HCT116 (cell line): ENCODE measurements around the gene PSMG3. TPM values are rescaled to one million over a fixed set of nuclear protein-coding genes. Genes with fewer than 3 reads are reported as not detected.

Experiments
- ATAC-seq: fragments of 200-7000 bp; cut with Tn5 transposase; 2 replicates; pipeline ENCODE4 v1.9.1; 2020; ENCODE audit warnings: mild to moderate bottlenecking, moderate library complexity
- BruUV-seq: library from RNA; stranded (reverse); fragments of 400-500 nt; replicated peaks from 2 replicates; lab custom pipeline; 2021; lab: Mats Ljungman, UMichigan
- CTCF ChIA-PET: fragments of 300-600 bp; sonication (Branson Sonifier 250); formaldehyde crosslinking; loops from one replicate; lab custom pipeline; 2021; ENCODE audit warnings: antibody characterized with exemption; lab: Charles Lee
- POLR2A ChIA-PET: fragments of 300-600, 350-600 bp; sonication (Branson Sonifier 250); formaldehyde crosslinking; loops from one replicate; lab custom pipeline; 2021; ENCODE audit warnings: antibody characterized with exemption; lab: Charles Lee
- RAD21 ChIA-PET, 2 experiments: fragments of 300-600 bp; sonication (Branson Sonifier 250); formaldehyde crosslinking; loops; one replicate each; lab custom pipeline; 2023; ENCODE audit warnings: low total read pairs in 2 of 2; ENCODE audit not compliant: uncharacterized antibody in 2 of 2, unreplicated experiment in 2 of 2, low non-redundant PET in 1 of 2; lab: Charles Lee
- DNase-seq: peaks from one replicate; pipeline ENCODE4 v3.0.0-alpha.2; 2010; ENCODE audit warnings: low read depth, low spot score
- H2AFZ ChIP-seq: fragments of 200-600 bp; shearing (Covaris generic), sonication (generic); 2 replicates; pipeline ENCODE4 v1.6.1; 2017; ENCODE audit warnings: low read depth, mixed run types, mixed read lengths, antibody characterized with exemption, low read length; ENCODE audit not compliant: poor library complexity, severe bottlenecking
- H3K27ac ChIP-seq: 2 replicates; pipeline ENCODE4 v1.5.1; 2012; ENCODE audit warnings: low read depth, low read length
- H3K27me3 ChIP-seq: fragments of 200-600 bp; sonication (generic); 2 replicates; pipeline ENCODE4 v1.6.1; 2016; ENCODE audit warnings: mixed run types, low read length, mixed read lengths; ENCODE audit not compliant: insufficient read depth
- H3K36me3 ChIP-seq, 2 experiments: fragments of 200-500 bp in 1 of 2; fragments of 200-600 bp in 1 of 2; sonication (Bioruptor generic) in 1 of 2; sonication (generic) in 1 of 2; 2 replicates each; pipeline versions ENCODE4 v1.5.1 to v1.6.1; 2014 to 2016; ENCODE audit warnings: low read length in 2 of 2, inconsistent platforms in 1 of 2, mixed read lengths in 1 of 2, mixed run types in 1 of 2; ENCODE audit not compliant: insufficient read depth in 2 of 2, control insufficient read depth in 1 of 2
- H3K4me1 ChIP-seq, 2 experiments: fragments of 200-600 bp in 1 of 2; sonication (generic) in 1 of 2; 2 replicates each; pipeline versions ENCODE4 v1.5.1 to v1.6.1; 2012 to 2017; ENCODE audit warnings: low read length in 2 of 2, inconsistent platforms in 1 of 2, mild to moderate bottlenecking in 1 of 2, mixed read lengths in 1 of 2, mixed run types in 1 of 2, moderate library complexity in 1 of 2; ENCODE audit not compliant: insufficient read depth in 2 of 2, control insufficient read depth in 1 of 2
- H3K4me2 ChIP-seq: fragments of 200-600 bp; sonication (generic); 2 replicates; pipeline ENCODE4 v1.6.1; 2017; ENCODE audit warnings: mixed run types, low read length, mixed read lengths
- H3K4me3 ChIP-seq, 2 experiments: fragments of 200-600 bp in 1 of 2; sonication (generic) in 1 of 2; replicated peaks in 1 of 2; 2 replicates each; pipeline ENCODE4 v1.5.1; 2011 to 2016; ENCODE audit warnings: low read length in 2 of 2, control low read depth in 1 of 2, low read depth in 1 of 2, mild to moderate bottlenecking in 1 of 2, mixed read lengths in 1 of 2, mixed run types in 1 of 2
- H3K79me2 ChIP-seq: fragments of 200-600 bp; sonication (generic); 2 replicates; pipeline ENCODE4 v1.6.1; 2017; ENCODE audit warnings: mild to moderate bottlenecking, mixed run types, low read length, moderate library complexity, mixed read lengths; ENCODE audit not compliant: insufficient read depth
- H3K9ac ChIP-seq: fragments of 200-600 bp; sonication (generic); 2 replicates; pipeline ENCODE4 v1.6.1; 2016; ENCODE audit warnings: low read length, mixed read lengths
- H3K9me2 ChIP-seq: fragments of 200-600 bp; sonication (generic), shearing (Covaris generic); 2 replicates; pipeline ENCODE4 v1.6.1; 2017; ENCODE audit warnings: mixed run types, mild to moderate bottlenecking, moderate library complexity; ENCODE audit not compliant: insufficient read depth
- H3K9me3 ChIP-seq, 2 experiments: fragments of 200-500 bp in 1 of 2; fragments of 200-600 bp in 1 of 2; sonication (Bioruptor generic) in 1 of 2; sonication (generic) in 1 of 2; 2 replicates each; pipeline ENCODE4 v1.6.1; 2014 to 2017; ENCODE audit warnings: low read length in 2 of 2, mixed read lengths in 2 of 2, inconsistent platforms in 1 of 2, low read depth in 1 of 2, mild to moderate bottlenecking in 1 of 2, mixed run types in 1 of 2, moderate library complexity in 1 of 2; ENCODE audit not compliant: control insufficient read depth in 1 of 2, insufficient read depth in 1 of 2
- H4K20me1 ChIP-seq: fragments of 200-600 bp; sonication (generic), shearing (Covaris generic); 2 replicates; pipeline ENCODE4 v1.6.1; 2017; ENCODE audit warnings: mixed run types, mild to moderate bottlenecking, moderate library complexity; ENCODE audit not compliant: insufficient read depth
- CBX3 ChIP-seq: IDR thresholded peaks from 2 replicates; pipeline ENCODE4 v1.6.1; 2012; ENCODE audit warnings: low read depth
- CEBPB ChIP-seq: IDR thresholded peaks from 2 replicates; pipeline ENCODE4 v1.6.1; 2012; ENCODE audit warnings: low read depth
- EGR1 ChIP-seq: IDR thresholded peaks from 2 replicates; pipeline ENCODE4 v1.6.1; 2012; ENCODE audit warnings: low read depth
- ELF1 ChIP-seq: IDR thresholded peaks from 2 replicates; pipeline ENCODE4 v1.6.1; 2012; ENCODE audit warnings: low read depth, borderline replicate concordance
- EZH2phosphoT487 ChIP-seq: fragments of 200-600 bp; IDR thresholded peaks from 2 replicates; pipeline ENCODE4 v1.6.1; 2018; ENCODE audit warnings: antibody characterized with exemption, borderline replicate concordance
- POLR2A ChIP-seq: IDR thresholded peaks from 2 replicates; pipeline ENCODE4 v1.7.0; 2011; ENCODE audit warnings: borderline replicate concordance; ENCODE audit not compliant: insufficient read depth, insufficient read length; ENCODE audit errors: extremely low read depth
- SIN3A ChIP-seq: IDR thresholded peaks from 2 replicates; pipeline ENCODE4 v1.6.1; 2012; ENCODE audit warnings: low read depth
- SP1 ChIP-seq: IDR thresholded peaks from 2 replicates; pipeline ENCODE4 v1.6.1; 2012; ENCODE audit warnings: low read depth
- SRF ChIP-seq: IDR thresholded peaks from 2 replicates; pipeline ENCODE4 v1.6.1; 2012; ENCODE audit warnings: low read depth
- TCF7L2 ChIP-seq: IDR thresholded peaks from 2 replicates; pipeline ENCODE4 v1.7.0; 2011; ENCODE audit warnings: borderline replicate concordance, inconsistent platforms; ENCODE audit not compliant: insufficient read depth, insufficient read length; ENCODE audit errors: extremely low read depth
- YY1 ChIP-seq: IDR thresholded peaks from 2 replicates; pipeline ENCODE4 v1.6.1; 2011; ENCODE audit warnings: low read length, low read depth, moderate library complexity, mild to moderate bottlenecking; ENCODE audit not compliant: insufficient replicate concordance; ENCODE audit errors: extremely low read depth
- ZFX ChIP-seq: fragments of 450-650 bp; IDR thresholded peaks from 2 replicates; pipeline ENCODE4 v1.6.1; 2017
- ZNF274 ChIP-seq: fragments of 200-500 bp; sonication (Bioruptor generic); IDR thresholded peaks from 2 replicates; pipeline ENCODE4 v1.6.1; 2014; ENCODE audit warnings: mild to moderate bottlenecking, low read depth, low read length, inconsistent platforms
- intact Hi-C: fragments of 100-400 bp; cut with micrococcal nuclease; formaldehyde crosslinking; loops from 2 replicates; pipeline ENCODE4 v1.10.0; 2022
- total RNA-seq: library from RNA; stranded (reverse); gene quantifications from one replicate; pipeline ENCODE4 v1.2.1, GENCODE V29; 2021; ENCODE audit not compliant: unreplicated experiment
- TF ChIP-seq, protein P1 (sequence below), 3 experiments: fragments of 200-600 bp in 1 of 3; sonication (generic) in 1 of 3; IDR thresholded peaks in 2 of 3; conservative IDR thresholded peaks in 1 of 3; 2 replicates each; pipeline ENCODE4 v1.5.1; 2012 to 2017; ENCODE audit warnings: low read depth in 2 of 3, low read length in 2 of 3, antibody characterized with exemption in 1 of 3, borderline replicate concordance in 1 of 3, control low read depth in 1 of 3, mild to moderate bottlenecking in 1 of 3, mixed read lengths in 1 of 3, mixed run types in 1 of 3, moderate library complexity in 1 of 3; ENCODE audit not compliant: insufficient read depth in 1 of 3
- TF ChIP-seq, protein P2 (sequence below): IDR thresholded peaks from 2 replicates; pipeline ENCODE4 v1.6.1; 2012; ENCODE audit warnings: low read depth
- TF ChIP-seq, protein P3 (sequence below): IDR thresholded peaks from 2 replicates; pipeline ENCODE4 v1.6.1; 2012

The PSMG3 gene
- total RNA-seq, 1 experiment from 2014 or later, result 60.9 TPM

- ChIA-PET POLR2A (no interaction called here), RAD21 (no interaction called here), CTCF (interaction anchor here (1.4 kb wide), 1 partner anchor 19 kb away, joined by 10 read pairs; the partner anchor contains the start of gene TMEM184A)
- Histone ChIP-seq H3K9me3 (no peaks in the 10 kb centered on the region), H3K4me3 (peak overlapping the region in 1 of 2 experiments; percentile 49; a peak in 3 of 4 replicates), H2AFZ (no peak overlapping the region), H3K27me3 (no peaks in the 10 kb centered on the region), H3K4me1 (peaks cover 54 to 68% of the 10 kb centered on the region in 2 experiments), H3K9me2 (no peaks in the 10 kb centered on the region), H3K36me3 (peaks cover 11 to 25% of the 10 kb centered on the region in 2 experiments; a peak in 3 of 4 replicates), H4K20me1 (no peaks in the 10 kb centered on the region; the same call in 1 of the 2 replicates), H3K4me2 (peak overlapping the region; percentile 82), H3K27ac (peak overlapping the region; percentile 83), H3K9ac (peak overlapping the region; percentile 79), H3K79me2 (peaks cover 86% of the 10 kb centered on the region)
- DNase-seq (no peak), ATAC-seq (no peak)
- TF ChIP-seq CEBPB (no peak), ELF1 (no peak), CBX3 (no peak), EZH2phosphoT487 (no peak), SIN3A (no peak), ZFX (no peak), YY1 (no peak), ZNF274 (no peak), TCF7L2 (no peak), EGR1 (no peak), SP1 (no peak), POLR2A (no peak), SRF (no peak)
- TF ChIP-seq, protein P1, sequence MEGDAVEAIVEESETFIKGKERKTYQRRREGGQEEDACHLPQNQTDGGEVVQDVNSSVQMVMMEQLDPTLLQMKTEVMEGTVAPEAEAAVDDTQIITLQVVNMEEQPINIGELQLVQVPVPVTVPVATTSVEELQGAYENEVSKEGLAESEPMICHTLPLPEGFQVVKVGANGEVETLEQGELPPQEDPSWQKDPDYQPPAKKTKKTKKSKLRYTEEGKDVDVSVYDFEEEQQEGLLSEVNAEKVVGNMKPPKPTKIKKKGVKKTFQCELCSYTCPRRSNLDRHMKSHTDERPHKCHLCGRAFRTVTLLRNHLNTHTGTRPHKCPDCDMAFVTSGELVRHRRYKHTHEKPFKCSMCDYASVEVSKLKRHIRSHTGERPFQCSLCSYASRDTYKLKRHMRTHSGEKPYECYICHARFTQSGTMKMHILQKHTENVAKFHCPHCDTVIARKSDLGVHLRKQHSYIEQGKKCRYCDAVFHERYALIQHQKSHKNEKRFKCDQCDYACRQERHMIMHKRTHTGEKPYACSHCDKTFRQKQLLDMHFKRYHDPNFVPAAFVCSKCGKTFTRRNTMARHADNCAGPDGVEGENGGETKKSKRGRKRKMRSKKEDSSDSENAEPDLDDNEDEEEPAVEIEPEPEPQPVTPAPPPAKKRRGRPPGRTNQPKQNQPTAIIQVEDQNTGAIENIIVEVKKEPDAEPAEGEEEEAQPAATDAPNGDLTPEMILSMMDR (IDR thresholded peaks at IDR 0.05 in 2 of 3, conservative IDR thresholded peaks at IDR 0.05 in 1 of 3; ENCODE audit: borderline replicate concordance in 1 of 3, insufficient read depth in 1 of 3, low read depth in 2 of 3, low read length in 2 of 3), result no peak
- TF ChIP-seq, protein P2, sequence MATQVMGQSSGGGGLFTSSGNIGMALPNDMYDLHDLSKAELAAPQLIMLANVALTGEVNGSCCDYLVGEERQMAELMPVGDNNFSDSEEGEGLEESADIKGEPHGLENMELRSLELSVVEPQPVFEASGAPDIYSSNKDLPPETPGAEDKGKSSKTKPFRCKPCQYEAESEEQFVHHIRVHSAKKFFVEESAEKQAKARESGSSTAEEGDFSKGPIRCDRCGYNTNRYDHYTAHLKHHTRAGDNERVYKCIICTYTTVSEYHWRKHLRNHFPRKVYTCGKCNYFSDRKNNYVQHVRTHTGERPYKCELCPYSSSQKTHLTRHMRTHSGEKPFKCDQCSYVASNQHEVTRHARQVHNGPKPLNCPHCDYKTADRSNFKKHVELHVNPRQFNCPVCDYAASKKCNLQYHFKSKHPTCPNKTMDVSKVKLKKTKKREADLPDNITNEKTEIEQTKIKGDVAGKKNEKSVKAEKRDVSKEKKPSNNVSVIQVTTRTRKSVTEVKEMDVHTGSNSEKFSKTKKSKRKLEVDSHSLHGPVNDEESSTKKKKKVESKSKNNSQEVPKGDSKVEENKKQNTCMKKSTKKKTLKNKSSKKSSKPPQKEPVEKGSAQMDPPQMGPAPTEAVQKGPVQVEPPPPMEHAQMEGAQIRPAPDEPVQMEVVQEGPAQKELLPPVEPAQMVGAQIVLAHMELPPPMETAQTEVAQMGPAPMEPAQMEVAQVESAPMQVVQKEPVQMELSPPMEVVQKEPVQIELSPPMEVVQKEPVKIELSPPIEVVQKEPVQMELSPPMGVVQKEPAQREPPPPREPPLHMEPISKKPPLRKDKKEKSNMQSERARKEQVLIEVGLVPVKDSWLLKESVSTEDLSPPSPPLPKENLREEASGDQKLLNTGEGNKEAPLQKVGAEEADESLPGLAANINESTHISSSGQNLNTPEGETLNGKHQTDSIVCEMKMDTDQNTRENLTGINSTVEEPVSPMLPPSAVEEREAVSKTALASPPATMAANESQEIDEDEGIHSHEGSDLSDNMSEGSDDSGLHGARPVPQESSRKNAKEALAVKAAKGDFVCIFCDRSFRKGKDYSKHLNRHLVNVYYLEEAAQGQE, result no peak
- TF ChIP-seq, protein P3, sequence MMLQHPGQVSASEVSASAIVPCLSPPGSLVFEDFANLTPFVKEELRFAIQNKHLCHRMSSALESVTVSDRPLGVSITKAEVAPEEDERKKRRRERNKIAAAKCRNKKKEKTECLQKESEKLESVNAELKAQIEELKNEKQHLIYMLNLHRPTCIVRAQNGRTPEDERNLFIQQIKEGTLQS, result no peak
- intact Hi-C loops, result no loop called here
- BruUV-seq, result no TSS peak
These were observed 33.4 kb downstream of the PSMG3 start for GRCh38 chr7:1536455-1536742.
